GM23248 (cell line): ENCODE measurements around the gene SMYD3. TPM values are rescaled to one million over a fixed set of nuclear protein-coding genes. Genes with fewer than 3 reads are reported as not detected.
"Not testable (repeated sequence)": the region's sequence is repeated elsewhere in the genome, so short reads cannot be mapped to it uniquely, and the experiment has no call there.

ENCODE experiments used
- DNase-seq: peaks from one replicate; pipeline ENCODE4 v3.0.0-alpha.2; 2015
- H2AFZ ChIP-seq: fragments of 200-600 bp; sonication (generic); 2 replicates; pipeline ENCODE4 v1.6.1; 2016; ENCODE audit warnings: antibody characterized with exemption
- H3F3A ChIP-seq: fragments of 200-600 bp; sonication (generic); 2 replicates; pipeline ENCODE4 v1.6.1; 2016; ENCODE audit warnings: mild to moderate bottlenecking, antibody characterized with exemption, mixed run types; ENCODE audit not compliant: insufficient read depth
- H3K27ac ChIP-seq: fragments of 200-600 bp; sonication (generic); 2 replicates; pipeline ENCODE4 v1.5.1; 2016; ENCODE audit warnings: mild to moderate bottlenecking
- H3K27me3 ChIP-seq: fragments of 200-600 bp; sonication (generic); replicated peaks from 2 replicates; pipeline ENCODE4 v1.6.1; 2016; ENCODE audit warnings: mild to moderate bottlenecking; ENCODE audit not compliant: insufficient read depth
- H3K36me3 ChIP-seq: fragments of 200-600 bp; sonication (generic); 2 replicates; pipeline ENCODE4 v1.6.1; 2016; ENCODE audit warnings: low read depth, mild to moderate bottlenecking
- H3K4me1 ChIP-seq: fragments of 200-600 bp; sonication (generic); 2 replicates; pipeline ENCODE4 v1.6.1; 2016; ENCODE audit warnings: mild to moderate bottlenecking; ENCODE audit not compliant: insufficient read depth
- H3K4me2 ChIP-seq: fragments of 200-600 bp; sonication (generic); one replicate; pipeline ENCODE4 v1.6.1; 2016; ENCODE audit warnings: mild to moderate bottlenecking; ENCODE audit not compliant: unreplicated experiment
- H3K4me3 ChIP-seq: fragments of 200-600 bp; sonication (generic); 2 replicates; pipeline ENCODE4 v1.5.1; 2016; ENCODE audit warnings: mild to moderate bottlenecking
- H3K79me2 ChIP-seq: fragments of 200-600 bp; sonication (generic); 2 replicates; pipeline ENCODE4 v1.6.1; 2016; ENCODE audit warnings: mild to moderate bottlenecking; ENCODE audit not compliant: insufficient read depth
- H3K9ac ChIP-seq: fragments of 200-600 bp; sonication (generic); 2 replicates; pipeline ENCODE4 v1.6.1; 2016; ENCODE audit warnings: mild to moderate bottlenecking
- H3K9me2 ChIP-seq: fragments of 200-600 bp; sonication (generic); 2 replicates; pipeline ENCODE4 v1.6.1; 2016; ENCODE audit warnings: mixed run types, mild to moderate bottlenecking, moderate library complexity; ENCODE audit not compliant: insufficient read depth
- H3K9me3 ChIP-seq: fragments of 200-600 bp; sonication (generic); one replicate; pipeline ENCODE4 v1.6.1; 2017; ENCODE audit warnings: low read depth
- H4K20me1 ChIP-seq: fragments of 200-600 bp; sonication (generic); 2 replicates; pipeline ENCODE4 v1.6.0; 2016; ENCODE audit not compliant: insufficient read depth
- EZH2 ChIP-seq: fragments of 200-600 bp; sonication (generic); IDR thresholded peaks from 2 replicates; pipeline ENCODE4 v1.6.1; 2018; ENCODE audit warnings: antibody characterized with exemption, mild to moderate bottlenecking; ENCODE audit not compliant: insufficient read depth, poor library complexity, severe bottlenecking
- EZH2phosphoT487 ChIP-seq: fragments of 200-600 bp; sonication (generic); IDR thresholded peaks from 2 replicates; pipeline ENCODE4 v1.6.1; 2018; ENCODE audit warnings: antibody characterized with exemption, moderate library complexity, mild to moderate bottlenecking, low read depth; ENCODE audit not compliant: insufficient read depth
- WGBS, 2 experiments: methylation state at CpG; one replicate each; pipeline ENCODE4 v1.1.6; 2015 to 2017; ENCODE audit warnings: low lambda C conversion rate in 2 of 2, low coverage in 1 of 2; ENCODE audit errors: missing lambda C conversion rate in 2 of 2; 5-methylcytosine and 5-hydroxymethylcytosine counted together
- in situ Hi-C: fragments of 300-500 bp; cut with MboI; formaldehyde crosslinking; loops from 2 replicates; pipeline ENCODE4 v1.15.0; 2020
- polyA plus RNA-seq: library from polyadenylated mRNA; unstranded; fragments of >200 nt; fragmentation: Nextera tagmentation; extraction: Ambion mirVana; gene quantifications from 2 replicates; pipeline ENCODE4 v1.2.1, GENCODE V29; 2016
- total RNA-seq: library from RNA; depleted of rRNA; stranded (reverse); fragments of >200 nt; shearing (Covaris generic); gene quantifications from 2 replicates; pipeline ENCODE4 v1.2.3, GENCODE V29; 2014

Gene SMYD3
- total and polyA plus RNA-seq, 2 experiments from 2014 or later = 32.1 to 44.8 TPM

- Histone ChIP-seq H3K9ac (no peak overlapping the region), H3F3A (no peaks in the 10 kb centered on the region), H3K9me3 (no peaks in the 10 kb centered on the region), H3K27ac (no peak overlapping the region), H4K20me1 (no peaks in the 10 kb centered on the region), H3K4me1 (no peaks in the 10 kb centered on the region), H3K4me2 (no peak overlapping the region), H3K79me2 (no peaks in the 10 kb centered on the region), H2AFZ (no peak overlapping the region), H3K27me3 (no peaks in the 10 kb centered on the region), H3K9me2 (no peaks in the 10 kb centered on the region), H3K4me3 (no peak overlapping the region), H3K36me3 (no peaks in the 10 kb centered on the region)
- 75 to 86% methylated on average over 1 of the region's 1 CpG for WGBS, 2 experiments
- no peak for TF ChIP-seq EZH2phosphoT487
- in situ Hi-C loops = no loop called here
- DNase-seq = no peak
Observed at GRCh38 chr1:246332078-246332477, 175.0 kb downstream of the SMYD3 start.

- no peak overlapping the region for H3K27ac ChIP-seq
- no peak overlapping the region for H2AFZ ChIP-seq
- H3K4me3 ChIP-seq = no peak overlapping the region
- H3K79me2 ChIP-seq = no peaks in the 10 kb centered on the region
- 97 to 100% methylated on average over 4 of the region's 4 CpGs for WGBS, 2 experiments
- no peak for DNase-seq
- TF ChIP-seq EZH2 (no peak), EZH2phosphoT487 (no peak)
- H3K27me3 ChIP-seq = no peaks in the 10 kb centered on the region
- no peaks in the 10 kb centered on the region; the same call in 1 of the 2 replicates for H3F3A ChIP-seq
- H3K4me2 ChIP-seq = no peak overlapping the region
- H3K4me1 ChIP-seq = no peaks in the 10 kb centered on the region
- in situ Hi-C loops = no loop called here
- H3K36me3 ChIP-seq = no peaks in the 10 kb centered on the region
- no peak overlapping the region for H3K9ac ChIP-seq
- H3K9me3 ChIP-seq = no peaks in the 10 kb centered on the region
- H3K9me2 ChIP-seq = no peaks in the 10 kb centered on the region
- no peaks in the 10 kb centered on the region for H4K20me1 ChIP-seq
Observed at GRCh38 chr1:246329900-246330299, 177.2 kb downstream of the SMYD3 start.

- in situ Hi-C loops, H3K9me2 ChIP-seq, H3K4me3 ChIP-seq, H3K9me3 ChIP-seq, H3F3A ChIP-seq, H3K4me2 ChIP-seq, H3K9ac ChIP-seq, H3K27me3 ChIP-seq, H3K36me3 ChIP-seq, H3K79me2 ChIP-seq, H4K20me1 ChIP-seq, H3K27ac ChIP-seq, H2AFZ ChIP-seq, H3K4me1 ChIP-seq, DNase-seq: not testable (repeated sequence)
- WGBS, 2 experiments = 57 to 83% methylated on average over 1 of the region's 1 CpG
Observed at GRCh38 chr1:246329292-246329691, 177.8 kb downstream of the SMYD3 start.

- no peaks in the 10 kb centered on the region for H4K20me1 ChIP-seq
- 92 to 97% methylated on average over 4 to 12 of the region's 12 CpGs for WGBS, 2 experiments
Observed at GRCh38 chr1:246324711-246325110, 182.4 kb downstream of the SMYD3 start.

GRCh38 chr1:246324033-246324432, 183.0 kb downstream of the SMYD3 start:
- WGBS, 2 experiments = 92 to 94% methylated on average over 17 of the region's 17 CpGs
- in situ Hi-C loops, H3K9me2 ChIP-seq, H3K4me1 ChIP-seq, H3K27me3 ChIP-seq, H3K79me2 ChIP-seq, H3K4me2 ChIP-seq, DNase-seq, H3K27ac ChIP-seq, H3K36me3 ChIP-seq, H3K9ac ChIP-seq, H2AFZ ChIP-seq, H4K20me1 ChIP-seq, H3K9me3 ChIP-seq, H3K4me3 ChIP-seq, H3F3A ChIP-seq: not testable (repeated sequence)

More at GRCh38 chr1:246324711-246325110, 182.4 kb downstream of the SMYD3 start:
- H3K27me3 ChIP-seq = no peaks in the 10 kb centered on the region
- no peaks in the 10 kb centered on the region; the same call in 1 of the 2 replicates for H3F3A ChIP-seq
- H3K4me2 ChIP-seq = no peak overlapping the region
- no peaks in the 10 kb centered on the region for H3K79me2 ChIP-seq
- no peak overlapping the region for H3K4me3 ChIP-seq
- no peaks in the 10 kb centered on the region for H3K9me3 ChIP-seq
- no peaks in the 10 kb centered on the region for H3K36me3 ChIP-seq
- H3K9ac ChIP-seq = no peak overlapping the region
- DNase-seq = no peak
- in situ Hi-C loops = no loop called here
- H3K9me2 ChIP-seq = no peaks in the 10 kb centered on the region
- H3K27ac ChIP-seq = no peak overlapping the region
- no peak overlapping the region for H2AFZ ChIP-seq
- H3K4me1 ChIP-seq = no peaks in the 10 kb centered on the region
- no peak for TF ChIP-seq EZH2phosphoT487
- TF ChIP-seq EZH2 = no peak
